Measurements from ENCODE around the gene MRPS27. TPM values are rescaled to one million over a fixed set of nuclear protein-coding genes. Genes with fewer than 3 reads are reported as not detected.
A peak's percentile ranks its signal among the peaks of the same experiment; 100 is the strongest.

Gene MRPS27
- total RNA-seq, 4 donors from 2014 or later = 14.3 to 34.7 (median 27.9) TPM

DNA sequence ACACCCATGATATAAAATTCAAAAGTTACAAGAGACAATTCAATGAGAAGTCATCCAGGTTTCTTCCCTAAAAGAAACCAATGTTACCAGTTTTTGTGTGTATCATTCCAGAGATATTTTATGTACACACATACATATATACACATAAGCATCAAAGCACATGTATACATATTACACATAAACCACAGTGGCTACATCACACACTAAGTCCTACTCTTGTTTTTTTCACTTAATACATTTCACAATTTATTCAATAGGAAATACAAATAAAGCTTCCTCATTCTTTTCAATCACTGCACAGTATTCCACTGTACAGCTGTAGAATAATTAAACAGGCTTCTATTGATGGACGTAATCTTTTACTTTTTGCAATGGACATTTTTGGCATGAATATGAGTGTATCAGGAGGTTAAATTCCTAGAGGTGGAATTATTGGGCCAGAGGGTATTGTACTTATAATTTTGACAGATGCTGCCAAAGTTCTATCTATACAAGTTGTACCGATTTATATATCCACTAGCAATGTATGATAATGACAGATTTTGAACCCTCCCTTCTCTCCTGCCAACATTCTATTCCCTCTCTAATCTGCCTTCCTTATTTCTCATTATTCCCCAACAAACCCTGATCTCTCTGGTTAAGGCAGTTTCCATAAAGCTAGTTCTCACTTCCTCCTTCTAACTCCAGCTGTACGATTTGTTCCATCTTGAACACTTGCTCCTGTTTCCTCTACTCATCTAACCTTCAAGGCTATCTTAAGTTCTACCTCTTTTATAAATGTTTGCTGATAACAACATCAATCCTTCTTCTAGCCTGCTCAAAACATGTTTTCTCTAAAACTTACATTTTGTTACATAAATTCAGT lies 35.2 kb downstream of the MRPS27 start:
- no peaks in the 10 kb centered on the region for H3K36me3 ChIP-seq
- no peaks in the 10 kb centered on the region for H3K27me3 ChIP-seq
- in situ Hi-C loops (cut with MboI; ENCODE audit: low pct_ligation_motif_present in 1 of 4, low pct_unique_long_range_greater_than_20kb in 1 of 4, low sequenced_read_pairs in 3 of 4) = no loop called here
- H3K9me3 ChIP-seq = no peaks in the 10 kb centered on the region
- DNase-seq = no peak
- H3K4me1 ChIP-seq = peaks cover 5 to 21% (median 10%) of the 10 kb centered on the region in 4 donors
- intact Hi-C loops (cut with DNase I; ENCODE audit: low total_unique reads) = no loop called here
- H3K4me3 ChIP-seq = no peak overlapping the region
- TF ChIP-seq EP300 (IDR thresholded peaks at IDR 0.05; ENCODE audit: low read depth) = no peak
- TF ChIP-seq, protein P1, sequence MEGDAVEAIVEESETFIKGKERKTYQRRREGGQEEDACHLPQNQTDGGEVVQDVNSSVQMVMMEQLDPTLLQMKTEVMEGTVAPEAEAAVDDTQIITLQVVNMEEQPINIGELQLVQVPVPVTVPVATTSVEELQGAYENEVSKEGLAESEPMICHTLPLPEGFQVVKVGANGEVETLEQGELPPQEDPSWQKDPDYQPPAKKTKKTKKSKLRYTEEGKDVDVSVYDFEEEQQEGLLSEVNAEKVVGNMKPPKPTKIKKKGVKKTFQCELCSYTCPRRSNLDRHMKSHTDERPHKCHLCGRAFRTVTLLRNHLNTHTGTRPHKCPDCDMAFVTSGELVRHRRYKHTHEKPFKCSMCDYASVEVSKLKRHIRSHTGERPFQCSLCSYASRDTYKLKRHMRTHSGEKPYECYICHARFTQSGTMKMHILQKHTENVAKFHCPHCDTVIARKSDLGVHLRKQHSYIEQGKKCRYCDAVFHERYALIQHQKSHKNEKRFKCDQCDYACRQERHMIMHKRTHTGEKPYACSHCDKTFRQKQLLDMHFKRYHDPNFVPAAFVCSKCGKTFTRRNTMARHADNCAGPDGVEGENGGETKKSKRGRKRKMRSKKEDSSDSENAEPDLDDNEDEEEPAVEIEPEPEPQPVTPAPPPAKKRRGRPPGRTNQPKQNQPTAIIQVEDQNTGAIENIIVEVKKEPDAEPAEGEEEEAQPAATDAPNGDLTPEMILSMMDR (IDR thresholded peaks at IDR 0.05) = no peak
- TF ChIP-seq POLR2AphosphoS5 (IDR thresholded peaks at IDR 0.05) = no peak
- TF ChIP-seq POLR2A (IDR thresholded peaks at IDR 0.05) = no peak
- no peak overlapping the region for H3K27ac ChIP-seq
- WGBS, 2 donors (ENCODE audit: low coverage in 1 of 2) = 87 to 88% methylated on average over 3 of the region's 3 CpGs

DNA sequence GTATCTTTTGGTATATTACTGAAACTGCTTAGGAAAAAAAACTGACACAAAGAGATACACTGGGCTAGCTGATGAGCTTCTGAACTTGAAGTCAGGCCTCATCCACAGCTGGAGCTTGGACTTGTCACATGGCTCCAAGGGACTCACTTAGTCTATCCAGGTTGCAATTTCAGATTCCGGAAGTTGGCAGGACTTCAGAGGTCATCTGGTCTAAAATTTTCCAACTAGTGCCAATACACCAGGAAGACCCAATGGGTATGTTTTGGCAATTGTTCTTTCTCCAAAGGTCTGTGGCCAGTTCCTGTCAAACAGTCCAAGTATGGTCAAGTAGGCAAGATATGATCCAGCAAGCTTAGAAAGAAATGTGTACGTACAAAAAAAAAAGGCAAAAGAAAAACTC lies 36.7 kb downstream of the MRPS27 start:
- TF ChIP-seq, protein P1 (IDR thresholded peaks at IDR 0.05) = no peak
- TF ChIP-seq EP300 (IDR thresholded peaks at IDR 0.05; ENCODE audit: low read depth) = no peak
- no peak for TF ChIP-seq POLR2A (IDR thresholded peaks at IDR 0.05)
- TF ChIP-seq POLR2AphosphoS5 (IDR thresholded peaks at IDR 0.05) = no peak

DNA sequence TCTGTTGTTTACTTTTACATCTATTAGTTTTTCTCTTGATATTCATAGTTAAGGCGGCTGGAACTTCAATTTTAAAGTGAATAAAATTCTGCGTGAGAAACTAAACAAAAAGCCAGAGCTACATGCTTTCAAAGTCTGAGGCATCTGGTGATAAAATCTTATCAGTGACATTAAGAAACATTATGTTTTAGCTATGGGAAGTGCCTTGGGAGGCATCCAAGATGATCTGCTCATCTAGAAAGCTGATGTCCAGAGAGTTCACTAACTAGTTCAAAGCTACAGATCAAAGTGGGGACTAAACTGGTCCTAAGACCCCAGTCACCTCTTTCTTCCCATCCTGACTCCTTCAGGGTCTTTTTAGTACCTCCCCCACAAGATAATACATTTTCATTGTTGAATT lies 37.2 kb downstream of the MRPS27 start:
- Histone ChIP-seq H3K27me3 (no peaks in the 10 kb centered on the region), H3K27ac (peak overlapping the region; percentile 22 to 65 (median 49)), H3K36me3 (no peaks in the 10 kb centered on the region), H3K4me1 (peaks cover 5 to 21% (median 10%) of the 10 kb centered on the region in 4 donors), H3K9me3 (no peaks in the 10 kb centered on the region), H3K4me3 (no peak overlapping the region)
- WGBS, 2 donors (ENCODE audit: low coverage in 1 of 2) = 52 to 69% methylated on average over 2 of the region's 2 CpGs
- TF ChIP-seq, protein P1 (IDR thresholded peaks at IDR 0.05) = no peak
- TF ChIP-seq EP300 (IDR thresholded peaks at IDR 0.05; ENCODE audit: low read depth) (no peak), POLR2A (IDR thresholded peaks at IDR 0.05) (no peak)
- DNase-seq = no peak
- in situ Hi-C loops (cut with MboI; ENCODE audit: low pct_ligation_motif_present in 1 of 4, low pct_unique_long_range_greater_than_20kb in 1 of 4, low sequenced_read_pairs in 3 of 4) (no loop called here), intact Hi-C loops (cut with DNase I; ENCODE audit: low total_unique reads) (no loop called here)

More for the DNA sequence above, 36.7 kb downstream of the MRPS27 start:
- intact Hi-C loops (cut with DNase I; ENCODE audit: low total_unique reads) = no loop called here
- in situ Hi-C loops (cut with MboI; ENCODE audit: low pct_ligation_motif_present in 1 of 4, low pct_unique_long_range_greater_than_20kb in 1 of 4, low sequenced_read_pairs in 3 of 4) = no loop called here
- Histone ChIP-seq H3K36me3 (no peaks in the 10 kb centered on the region), H3K4me1 (peaks cover 5 to 21% (median 10%) of the 10 kb centered on the region in 4 donors), H3K4me3 (no peak overlapping the region), H3K27ac (peak overlapping the region in 2 of 4 donors; percentile 22 to 59), H3K9me3 (no peaks in the 10 kb centered on the region), H3K27me3 (no peaks in the 10 kb centered on the region)
- WGBS, 2 donors (ENCODE audit: low coverage in 1 of 2) = 82 to 83% methylated on average over 1 to 2 of the region's 2 CpGs
- DNase-seq = no peak

DNA sequence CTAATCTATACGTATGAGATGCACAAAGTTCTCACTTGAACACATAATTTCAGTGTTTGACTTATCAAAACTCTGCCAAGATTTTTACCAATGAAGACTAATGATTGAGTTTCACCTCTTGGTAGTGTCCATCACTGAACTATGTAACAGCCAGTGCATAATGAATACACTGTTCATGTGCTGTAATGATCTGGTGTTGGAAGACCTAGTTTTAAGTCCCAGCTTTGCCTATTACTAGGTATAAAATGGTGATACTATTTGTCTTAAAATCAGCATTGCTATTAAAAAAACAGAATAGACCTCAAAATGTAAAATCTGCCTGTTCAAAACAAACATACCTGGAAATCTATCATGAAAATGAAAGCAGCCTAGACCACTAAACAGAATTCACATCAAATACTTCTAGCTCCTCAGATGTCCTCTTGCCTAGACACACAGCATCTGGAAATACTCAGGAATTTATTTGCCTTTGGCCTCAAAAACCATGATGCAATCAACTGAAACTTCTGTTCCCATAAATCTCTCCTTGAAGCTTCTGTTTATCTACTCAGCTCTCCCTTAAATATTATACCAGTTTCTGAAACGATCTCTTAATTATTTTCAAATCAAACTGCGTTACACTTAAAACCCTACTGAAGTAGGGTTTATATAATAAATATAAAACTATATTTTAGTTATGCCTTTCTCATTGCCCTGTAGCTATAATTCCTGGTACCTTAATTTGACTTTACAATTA lies 38.1 kb downstream of the MRPS27 start:
- no peaks in the 10 kb centered on the region for H3K36me3 ChIP-seq
- DNase-seq = no peak
- in situ Hi-C loops (cut with MboI; ENCODE audit: low pct_ligation_motif_present in 1 of 4, low pct_unique_long_range_greater_than_20kb in 1 of 4, low sequenced_read_pairs in 3 of 4) (no loop called here), intact Hi-C loops (cut with DNase I; ENCODE audit: low total_unique reads) (no loop called here)
- peaks cover 5 to 21% (median 10%) of the 10 kb centered on the region in 4 donors for H3K4me1 ChIP-seq
- H3K4me3 ChIP-seq = no peak overlapping the region
- 62 to 71% methylated on average over 3 of the region's 3 CpGs for WGBS, 2 donors (ENCODE audit: low coverage in 1 of 2)
- no peaks in the 10 kb centered on the region for H3K9me3 ChIP-seq
- TF ChIP-seq POLR2AphosphoS5 (IDR thresholded peaks at IDR 0.05) (peak; percentile 46 to 77 (median 75)), POLR2A (IDR thresholded peaks at IDR 0.05) (no peak)
- no peaks in the 10 kb centered on the region for H3K27me3 ChIP-seq
- peak overlapping the region; percentile 22 to 65 (median 49) for H3K27ac ChIP-seq

All from transverse colon (tissue), 4 donors.